Measurements from ENCODE around the gene CEP57L1.
A peak's percentile ranks its signal among the peaks of the same experiment; 100 is the strongest.
"Not testable (repeated sequence)": the region's sequence is repeated elsewhere in the genome, so short reads cannot be mapped to it uniquely, and the experiment has no call there.

The CEP57L1 gene

DNA sequence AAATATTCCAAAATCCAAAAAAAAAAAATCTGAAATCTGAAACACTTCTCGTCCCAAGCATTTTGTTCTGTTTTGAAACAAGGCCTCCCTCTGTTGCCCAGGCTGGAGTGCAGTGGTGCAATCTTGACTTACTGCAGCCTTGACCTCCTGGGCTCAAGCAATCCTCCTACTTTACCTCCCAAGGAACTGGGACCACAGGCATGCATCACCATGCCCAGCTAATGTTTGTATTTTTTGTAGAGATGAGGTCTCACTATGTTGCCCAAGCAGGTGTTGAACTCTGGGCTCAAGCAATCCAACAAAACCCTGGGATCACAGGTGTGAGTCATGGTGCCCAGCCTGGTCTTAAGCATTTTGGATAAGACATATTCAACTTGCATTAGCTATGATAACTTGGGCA lies 14.3 kb upstream of the CEP57L1 start:
- Histone ChIP-seq H3K9me3 (replicated peaks; ENCODE audit: insufficient read depth, low read length) (no peaks in the 10 kb centered on the region), H2AFZ (ENCODE audit: low read length) (no peak overlapping the region), H3K9me2 (replicated peaks; ENCODE audit: insufficient read depth, low read length) (no peaks in the 10 kb centered on the region), H3K27me3 (replicated peaks; ENCODE audit: insufficient read depth, low read length) (no peaks in the 10 kb centered on the region), H3K27ac (ENCODE audit: low read length) (no peak overlapping the region), H3K36me3 (replicated peaks; ENCODE audit: insufficient read depth, low read length) (no peaks in the 10 kb centered on the region), H3K4me3 (ENCODE audit: low read length) (no peak overlapping the region), H3K4me1 (ENCODE audit: low read length) (peaks cover 29% of the 10 kb centered on the region), H3K79me2 (ENCODE audit: low read length) (peaks cover 93% of the 10 kb centered on the region), H3K9ac (ENCODE audit: low read length) (no peak overlapping the region), H4K20me1 (ENCODE audit: insufficient read depth, low read length) (no peaks in the 10 kb centered on the region), H3F3A (ENCODE audit: insufficient read depth, low read length) (peaks cover 8% of the 10 kb centered on the region), H3K4me2 (ENCODE audit: low read depth, low read length) (no peak overlapping the region)
- no peak for DNase-seq
- TF ChIP-seq EZH2 (optimal IDR thresholded peaks at IDR 0.05; ENCODE audit: low read depth, low read length), result no peak

DNA sequence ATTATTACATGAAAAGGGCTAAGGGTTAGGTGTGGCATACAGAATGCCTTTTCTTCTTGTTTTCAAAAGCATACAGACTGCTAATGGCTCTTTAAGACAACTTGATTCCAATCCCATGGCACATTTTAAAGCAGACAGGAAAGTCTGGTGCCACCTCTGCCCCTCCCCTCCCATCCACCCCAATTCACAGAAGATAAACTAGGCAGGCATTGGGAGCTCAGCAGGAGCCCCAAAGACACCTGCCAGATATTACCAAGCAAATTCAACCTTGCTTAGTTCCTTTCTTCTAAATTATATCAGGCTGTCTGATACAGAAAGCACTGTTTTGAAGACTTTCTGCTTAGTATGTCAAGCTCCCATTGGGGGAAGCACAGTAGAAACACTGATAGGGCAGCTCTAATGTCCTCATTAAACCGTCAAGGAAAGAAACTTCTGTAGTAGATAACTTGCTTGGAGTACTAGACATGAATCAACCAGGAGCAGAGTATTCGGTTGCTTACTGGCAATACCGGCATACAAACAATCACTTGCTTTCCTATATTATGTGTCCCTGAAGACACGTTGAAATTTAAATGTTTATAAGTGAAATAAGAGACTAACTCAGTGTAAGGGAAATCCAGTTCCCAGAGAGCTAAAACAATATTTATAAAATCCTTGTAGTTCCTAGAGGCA lies 13.7 kb upstream of the CEP57L1 start:
- TF ChIP-seq, protein P1, sequence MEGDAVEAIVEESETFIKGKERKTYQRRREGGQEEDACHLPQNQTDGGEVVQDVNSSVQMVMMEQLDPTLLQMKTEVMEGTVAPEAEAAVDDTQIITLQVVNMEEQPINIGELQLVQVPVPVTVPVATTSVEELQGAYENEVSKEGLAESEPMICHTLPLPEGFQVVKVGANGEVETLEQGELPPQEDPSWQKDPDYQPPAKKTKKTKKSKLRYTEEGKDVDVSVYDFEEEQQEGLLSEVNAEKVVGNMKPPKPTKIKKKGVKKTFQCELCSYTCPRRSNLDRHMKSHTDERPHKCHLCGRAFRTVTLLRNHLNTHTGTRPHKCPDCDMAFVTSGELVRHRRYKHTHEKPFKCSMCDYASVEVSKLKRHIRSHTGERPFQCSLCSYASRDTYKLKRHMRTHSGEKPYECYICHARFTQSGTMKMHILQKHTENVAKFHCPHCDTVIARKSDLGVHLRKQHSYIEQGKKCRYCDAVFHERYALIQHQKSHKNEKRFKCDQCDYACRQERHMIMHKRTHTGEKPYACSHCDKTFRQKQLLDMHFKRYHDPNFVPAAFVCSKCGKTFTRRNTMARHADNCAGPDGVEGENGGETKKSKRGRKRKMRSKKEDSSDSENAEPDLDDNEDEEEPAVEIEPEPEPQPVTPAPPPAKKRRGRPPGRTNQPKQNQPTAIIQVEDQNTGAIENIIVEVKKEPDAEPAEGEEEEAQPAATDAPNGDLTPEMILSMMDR (IDR thresholded peaks at IDR 0.05; ENCODE audit: low read length), result no peak
- TF ChIP-seq EZH2phosphoT487 (IDR thresholded peaks at IDR 0.05; ENCODE audit: low read length) (no peak), EZH2 (optimal IDR thresholded peaks at IDR 0.05; ENCODE audit: low read depth, low read length) (no peak)
- Histone ChIP-seq H3K9me2 (replicated peaks; ENCODE audit: insufficient read depth, low read length) (no peaks in the 10 kb centered on the region), H3K4me3 (ENCODE audit: low read length) (no peak overlapping the region), H3K27me3 (replicated peaks; ENCODE audit: insufficient read depth, low read length) (no peaks in the 10 kb centered on the region), H4K20me1 (ENCODE audit: insufficient read depth, low read length) (no peaks in the 10 kb centered on the region), H3F3A (ENCODE audit: insufficient read depth, low read length) (peaks cover 8% of the 10 kb centered on the region), H2AFZ (ENCODE audit: low read length) (no peak overlapping the region), H3K4me1 (ENCODE audit: low read length) (peaks cover 29% of the 10 kb centered on the region), H3K36me3 (replicated peaks; ENCODE audit: insufficient read depth, low read length) (no peaks in the 10 kb centered on the region), H3K4me2 (ENCODE audit: low read depth, low read length) (no peak overlapping the region), H3K79me2 (ENCODE audit: low read length) (peaks cover 93% of the 10 kb centered on the region), H3K9me3 (replicated peaks; ENCODE audit: insufficient read depth, low read length) (no peaks in the 10 kb centered on the region), H3K9ac (ENCODE audit: low read length) (no peak overlapping the region), H3K27ac (ENCODE audit: low read length) (no peak overlapping the region)
- DNase-seq, result no peak

DNA sequence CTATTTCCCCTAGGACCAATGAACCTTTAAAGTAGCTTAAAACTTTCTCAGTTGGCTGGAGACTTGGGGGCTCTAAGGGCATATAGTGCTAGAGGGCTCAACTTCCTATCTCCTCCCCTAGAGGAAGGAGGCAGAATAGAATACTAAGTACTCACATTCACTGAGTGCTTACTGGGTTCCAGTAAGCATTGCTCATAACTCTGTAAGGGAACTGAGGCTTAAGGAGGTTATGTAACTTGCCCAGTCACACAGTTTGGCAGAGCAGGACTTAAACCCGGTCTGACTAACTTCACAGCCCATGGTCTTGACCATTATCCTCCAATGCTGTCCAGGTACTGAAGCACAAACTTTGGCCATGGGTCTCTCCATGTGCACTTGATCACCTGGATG lies 13.1 kb upstream of the CEP57L1 start:
- H3K4me3 ChIP-seq (ENCODE audit: low read length), result no peak overlapping the region
- TF ChIP-seq EZH2 (optimal IDR thresholded peaks at IDR 0.05; ENCODE audit: low read depth, low read length), result no peak
- TF ChIP-seq EZH2phosphoT487 (IDR thresholded peaks at IDR 0.05; ENCODE audit: low read length), result no peak
- TF ChIP-seq, protein P1 (IDR thresholded peaks at IDR 0.05; ENCODE audit: low read length), result no peak

DNA sequence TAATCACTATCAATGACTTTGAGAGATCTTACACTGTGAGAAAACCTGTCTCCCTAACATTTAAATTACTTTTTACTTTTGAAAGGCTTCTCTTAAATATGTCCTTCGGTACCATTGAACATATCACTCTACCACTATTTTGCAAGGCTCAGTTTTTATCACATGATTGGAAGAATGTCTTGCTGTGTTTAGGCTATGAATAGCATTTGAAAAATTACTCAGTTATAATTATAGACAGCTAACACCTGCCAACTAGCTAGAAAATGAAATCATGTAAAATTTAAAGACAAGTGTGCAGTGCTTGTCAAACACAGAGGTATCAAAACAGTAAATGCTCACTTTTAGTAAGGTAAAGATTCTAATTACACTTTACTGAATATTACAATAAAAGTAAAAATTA lies 11.7 kb upstream of the CEP57L1 start:
- Histone ChIP-seq H3K4me2 (ENCODE audit: low read depth, low read length) (peak overlapping the region; percentile 73), H3F3A (ENCODE audit: insufficient read depth, low read length) (peaks cover 18% of the 10 kb centered on the region), H2AFZ (ENCODE audit: low read length) (no peak overlapping the region), H4K20me1 (ENCODE audit: insufficient read depth, low read length) (no peaks in the 10 kb centered on the region), H3K79me2 (ENCODE audit: low read length) (peaks cover 95% of the 10 kb centered on the region), H3K27me3 (replicated peaks; ENCODE audit: insufficient read depth, low read length) (no peaks in the 10 kb centered on the region), H3K9me2 (replicated peaks; ENCODE audit: insufficient read depth, low read length) (no peaks in the 10 kb centered on the region), H3K36me3 (replicated peaks; ENCODE audit: insufficient read depth, low read length) (no peaks in the 10 kb centered on the region), H3K4me3 (ENCODE audit: low read length) (peak overlapping the region; percentile 40), H3K9ac (ENCODE audit: low read length) (peak overlapping the region; percentile 41; the same call in 1 of the 2 replicates), H3K4me1 (ENCODE audit: low read length) (peaks cover 45% of the 10 kb centered on the region), H3K27ac (ENCODE audit: low read length) (peak overlapping the region; percentile 80), H3K9me3 (replicated peaks; ENCODE audit: insufficient read depth, low read length) (no peaks in the 10 kb centered on the region)
- TF ChIP-seq EZH2phosphoT487 (IDR thresholded peaks at IDR 0.05; ENCODE audit: low read length) (no peak), EZH2 (optimal IDR thresholded peaks at IDR 0.05; ENCODE audit: low read depth, low read length) (no peak)
- TF ChIP-seq, protein P1 (IDR thresholded peaks at IDR 0.05; ENCODE audit: low read length), result no peak
- DNase-seq, result peak; percentile 67

More for the DNA sequence above, 13.1 kb upstream of the CEP57L1 start:
- no peak overlapping the region for H2AFZ ChIP-seq (ENCODE audit: low read length)
- no peak for DNase-seq
- H3K9ac ChIP-seq (ENCODE audit: low read length), result no peak overlapping the region
- no peaks in the 10 kb centered on the region for H3K9me3 ChIP-seq (replicated peaks; ENCODE audit: insufficient read depth, low read length)
- H3K4me2 ChIP-seq (ENCODE audit: low read depth, low read length), result no peak overlapping the region
- H3K9me2 ChIP-seq (replicated peaks; ENCODE audit: insufficient read depth, low read length), result no peaks in the 10 kb centered on the region
- no peak overlapping the region for H3K27ac ChIP-seq (ENCODE audit: low read length)
- peaks cover 92% of the 10 kb centered on the region for H3K79me2 ChIP-seq (ENCODE audit: low read length)
- H3K27me3 ChIP-seq (replicated peaks; ENCODE audit: insufficient read depth, low read length), result no peaks in the 10 kb centered on the region
- peaks cover 8% of the 10 kb centered on the region for H3F3A ChIP-seq (ENCODE audit: insufficient read depth, low read length)
- H3K4me1 ChIP-seq (ENCODE audit: low read length), result peaks cover 30% of the 10 kb centered on the region
- no peaks in the 10 kb centered on the region for H3K36me3 ChIP-seq (replicated peaks; ENCODE audit: insufficient read depth, low read length)
- no peaks in the 10 kb centered on the region for H4K20me1 ChIP-seq (ENCODE audit: insufficient read depth, low read length)

DNA sequence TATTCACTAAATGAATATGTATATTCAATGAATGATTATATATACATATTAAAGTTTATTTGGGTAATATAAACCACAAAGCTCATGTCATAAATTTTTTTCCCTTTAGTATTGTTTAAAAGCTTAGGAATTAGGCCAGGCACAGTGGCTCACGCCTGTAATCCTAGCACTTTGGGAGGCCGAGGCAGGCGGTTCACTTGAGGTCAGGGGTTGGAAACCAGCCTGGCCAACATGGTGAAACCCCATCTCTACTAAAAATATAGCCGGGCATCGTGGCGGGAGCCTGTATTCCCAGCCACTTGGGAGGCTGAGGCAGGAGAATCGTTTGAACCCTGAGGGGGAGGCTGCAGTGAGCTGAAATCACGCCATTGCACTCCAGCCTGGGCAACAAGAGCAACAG lies 11.2 kb upstream of the CEP57L1 start:
- H3K79me2 ChIP-seq (ENCODE audit: low read length), result peaks cover 95% of the 10 kb centered on the region

More for the DNA sequence above, 11.2 kb upstream of the CEP57L1 start:
- not testable (repeated sequence) for H3K9me3 ChIP-seq (replicated peaks; ENCODE audit: insufficient read depth, low read length); H3K27me3 ChIP-seq (replicated peaks; ENCODE audit: insufficient read depth, low read length); H3K9me2 ChIP-seq (replicated peaks; ENCODE audit: insufficient read depth, low read length); H4K20me1 ChIP-seq (ENCODE audit: insufficient read depth, low read length); H3K36me3 ChIP-seq (replicated peaks; ENCODE audit: insufficient read depth, low read length); H3K4me3 ChIP-seq (ENCODE audit: low read length); H2AFZ ChIP-seq (ENCODE audit: low read length); DNase-seq; H3K9ac ChIP-seq (ENCODE audit: low read length)
- H3F3A ChIP-seq (ENCODE audit: insufficient read depth, low read length), result peaks cover 23% of the 10 kb centered on the region
- H3K27ac ChIP-seq (ENCODE audit: low read length), result peak overlapping the region; percentile 80; the same call in 1 of the 2 replicates
- H3K4me2 ChIP-seq (ENCODE audit: low read depth, low read length), result peak overlapping the region; percentile 52; the same call in 1 of the 2 replicates
- peaks cover 48% of the 10 kb centered on the region for H3K4me1 ChIP-seq (ENCODE audit: low read length)
